RPMI7951 (cell line): ENCODE data around the gene TRIM69. TPM values are rescaled to one million over a fixed set of nuclear protein-coding genes. Genes with fewer than 3 reads are reported as not detected.
"Not testable (repeated sequence)": the region's sequence is repeated elsewhere in the genome, so short reads cannot be mapped to it uniquely, and the experiment has no call there.

Source experiments
- DNase-seq: peaks from one replicate; pipeline ENCODE4 v3.0.0-alpha.2; 2012; ENCODE audit warnings: low read depth
- total RNA-seq: library from RNA; depleted of rRNA; stranded (reverse); fragments of >200 nt; shearing (Covaris generic); gene quantifications from 2 replicates; pipeline ENCODE4 v1.2.3, GENCODE V29; 2014

Gene TRIM69
- total RNA-seq, 1 experiment from 2014 or later = 13.9 TPM

- not testable (repeated sequence) for DNase-seq
Observed at GRCh38 chr15:44739222-44739847, 3.0 kb downstream of the TRIM69 start.

GRCh38 chr15:44743454-44743853 lies 7.1 kb downstream of the TRIM69 start:
- not testable (repeated sequence) for DNase-seq

- DNase-seq = no peak
Observed at GRCh38 chr15:44753345-44753744, 17.0 kb downstream of the TRIM69 start.

- no peak for DNase-seq
Observed at GRCh38 chr15:44763187-44763586, 26.9 kb downstream of the TRIM69 start.

GRCh38 chr15:44763848-44764247 lies 27.5 kb downstream of the TRIM69 start:
- no peak for DNase-seq

- no peak for DNase-seq
Observed at GRCh38 chr15:44765036-44765435, 28.7 kb downstream of the TRIM69 start.

GRCh38 chr15:44769521-44769920 lies 33.2 kb downstream of the TRIM69 start:
- DNase-seq = no peak

GRCh38 chr15:44770715-44771114 lies 34.4 kb downstream of the TRIM69 start:
- not testable (repeated sequence) for DNase-seq

- peak; percentile 45 for DNase-seq
Observed at GRCh38 chr15:44775953-44776352, 39.6 kb downstream of the TRIM69 start.

- no peak for DNase-seq
Observed at GRCh38 chr15:44779761-44780160, 43.4 kb downstream of the TRIM69 start.

- no peak for DNase-seq
Observed at GRCh38 chr15:44780608-44781007, 44.3 kb downstream of the TRIM69 start.

- no peak for DNase-seq
Observed at GRCh38 chr15:44781128-44781810, 44.9 kb downstream of the TRIM69 start.

- DNase-seq = peak; percentile 41
Observed at GRCh38 chr15:44782516-44782915, 46.2 kb downstream of the TRIM69 start.

GRCh38 chr15:44784918-44785274 lies 48.6 kb downstream of the TRIM69 start:
- DNase-seq = not testable (repeated sequence)

- DNase-seq = peak; percentile 15
Observed at GRCh38 chr15:44788748-44789147, 52.4 kb downstream of the TRIM69 start.

GRCh38 chr15:44790215-44790614 lies 53.9 kb downstream of the TRIM69 start:
- DNase-seq = no peak

GRCh38 chr15:44790656-44791055 lies 54.3 kb downstream of the TRIM69 start:
- no peak for DNase-seq

GRCh38 chr15:44792715-44793114 lies 56.4 kb downstream of the TRIM69 start:
- no peak for DNase-seq

GRCh38 chr15:44794072-44794471 lies 57.7 kb downstream of the TRIM69 start:
- no peak for DNase-seq

- no peak for DNase-seq
Observed at GRCh38 chr15:44796508-44796907, 60.2 kb downstream of the TRIM69 start.

GRCh38 chr15:44798826-44799225 lies 62.5 kb downstream of the TRIM69 start:
- peak; percentile 7 for DNase-seq

GRCh38 chr15:44801364-44801763 lies 65.0 kb downstream of the TRIM69 start:
- no peak for DNase-seq

GRCh38 chr15:44801797-44802196 lies 65.5 kb downstream of the TRIM69 start:
- no peak for DNase-seq

GRCh38 chr15:44802336-44802735 lies 66.0 kb downstream of the TRIM69 start:
- no peak for DNase-seq
